Liver (tissue), 9 donors: ENCODE data around the gene PIP5K1C. TPM values are rescaled to one million over a fixed set of nuclear protein-coding genes. Genes with fewer than 3 reads are reported as not detected.

Source experiments
- DNase-seq: peaks from one replicate; pipeline ENCODE4 v3.0.0-alpha.2; 2017; ENCODE audit warnings: low spot score
- H3K27ac ChIP-seq, 2 donors: one replicate each; pipeline ENCODE4 v1.7.0; 2013; ENCODE audit warnings: inconsistent platforms in 2 of 2, low read length in 2 of 2, control low read depth in 1 of 2, low read depth in 1 of 2, mild to moderate bottlenecking in 1 of 2
- H3K27me3 ChIP-seq, 4 donors: one replicate each; pipeline versions ENCODE4 v1.6.1 to v1.7.0; 2013; ENCODE audit warnings: low read length in 3 of 4, inconsistent platforms in 1 of 4, mild to moderate bottlenecking in 1 of 4, moderate library complexity in 1 of 4; ENCODE audit not compliant: control insufficient read depth in 4 of 4, insufficient read depth in 4 of 4
- H3K36me3 ChIP-seq, 4 donors: one replicate each; pipeline versions ENCODE4 v1.6.1 to v1.7.0; 2013; ENCODE audit warnings: low read length in 3 of 4, mild to moderate bottlenecking in 3 of 4, low read depth in 1 of 4, moderate library complexity in 1 of 4; ENCODE audit not compliant: control insufficient read depth in 4 of 4, insufficient read depth in 3 of 4
- H3K4me1 ChIP-seq, 4 donors: one replicate each; pipeline versions ENCODE4 v1.6.1 to v1.7.0; 2013; ENCODE audit warnings: low read length in 3 of 4, mild to moderate bottlenecking in 3 of 4, moderate library complexity in 1 of 4; ENCODE audit not compliant: control insufficient read depth in 4 of 4, insufficient read depth in 4 of 4
- H3K4me3 ChIP-seq, 3 donors: one replicate each; pipeline versions ENCODE4 v1.6.1 to v1.7.0; 2013; ENCODE audit warnings: low read length in 3 of 3, control low read depth in 1 of 3, low read depth in 1 of 3, mild to moderate bottlenecking in 1 of 3
- H3K9ac ChIP-seq, 2 donors: one replicate each; pipeline ENCODE4 v1.7.0; 2013; ENCODE audit warnings: low read length in 2 of 2, mild to moderate bottlenecking in 2 of 2, moderate library complexity in 2 of 2, control low read depth in 1 of 2, low read depth in 1 of 2
- H3K9me3 ChIP-seq, 4 donors: one replicate each; pipeline versions ENCODE4 v1.6.1 to v1.7.0; 2013; ENCODE audit warnings: low read length in 3 of 4; ENCODE audit not compliant: control insufficient read depth in 4 of 4
- ATF3 ChIP-seq: IDR thresholded peaks from 2 replicates; pipeline ENCODE4 v1.6.1; 2016; ENCODE audit warnings: antibody characterized with exemption
- CTCF ChIP-seq: fragments of 150-350 bp; IDR thresholded peaks from 2 replicates; pipeline ENCODE4 v1.5.1; 2017; ENCODE audit warnings: improper control_type of control experiment, low read depth, low read length; ENCODE audit not compliant: missing input control
- FOXA1 ChIP-seq: IDR thresholded peaks from 2 replicates; pipeline ENCODE4 v1.6.1; 2016; ENCODE audit warnings: antibody characterized with exemption
- FOXA2 ChIP-seq: IDR thresholded peaks from 2 replicates; pipeline ENCODE4 v1.6.1; 2016; ENCODE audit warnings: antibody characterized with exemption
- GABPA ChIP-seq, 2 donors: IDR thresholded peaks in 1 of 2; conservative IDR thresholded peaks in 1 of 2; 2 replicates each; pipeline ENCODE4 v1.6.1; 2016; ENCODE audit warnings: antibody characterized with exemption in 2 of 2, mild to moderate bottlenecking in 1 of 2, moderate library complexity in 1 of 2
- HNF4A ChIP-seq, 2 donors: conservative IDR thresholded peaks; 2 replicates each; pipeline ENCODE4 v1.6.1; 2016; ENCODE audit warnings: antibody characterized with exemption in 2 of 2, mild to moderate bottlenecking in 2 of 2
- HNF4G ChIP-seq: IDR thresholded peaks from 2 replicates; pipeline ENCODE4 v1.6.1; 2016; ENCODE audit warnings: antibody characterized with exemption
- JUND ChIP-seq, 2 donors: IDR thresholded peaks; 2 replicates each; pipeline ENCODE4 v1.6.1; 2016; ENCODE audit warnings: antibody characterized with exemption in 2 of 2
- MAX ChIP-seq: IDR thresholded peaks from 2 replicates; pipeline ENCODE4 v1.6.1; 2016; ENCODE audit warnings: antibody characterized with exemption
- NR2F2 ChIP-seq: IDR thresholded peaks from 2 replicates; pipeline ENCODE4 v1.6.1; 2016; ENCODE audit warnings: antibody characterized with exemption
- RAD21 ChIP-seq, 2 donors: IDR thresholded peaks; 2 replicates each; pipeline ENCODE4 v1.6.1; 2016; ENCODE audit warnings: antibody characterized with exemption in 2 of 2, mild to moderate bottlenecking in 2 of 2
- REST ChIP-seq: IDR thresholded peaks from 2 replicates; pipeline ENCODE4 v1.6.1; 2016; ENCODE audit warnings: antibody characterized with exemption, mild to moderate bottlenecking
- RXRA ChIP-seq, 2 donors: IDR thresholded peaks; 2 replicates each; pipeline ENCODE4 v1.6.1; 2017 to 2018; ENCODE audit warnings: antibody characterized with exemption in 2 of 2, mild to moderate bottlenecking in 1 of 2
- SP1 ChIP-seq: IDR thresholded peaks from 2 replicates; pipeline ENCODE4 v1.6.1; 2018; ENCODE audit warnings: antibody characterized with exemption, mild to moderate bottlenecking
- TAF1 ChIP-seq: conservative IDR thresholded peaks from 2 replicates; pipeline ENCODE4 v1.6.1; 2016; ENCODE audit warnings: antibody characterized with exemption, mild to moderate bottlenecking
- YY1 ChIP-seq: IDR thresholded peaks from 2 replicates; pipeline ENCODE4 v1.6.1; 2016; ENCODE audit warnings: antibody characterized with exemption, mild to moderate bottlenecking
- ZBTB33 ChIP-seq: IDR thresholded peaks from 2 replicates; pipeline ENCODE4 v1.6.1; 2016; ENCODE audit warnings: antibody characterized with exemption
- WGBS: extraction: QIAGEN DNeasy Blood & Tissue Kit; methylation state at CpG from one replicate; pipeline ENCODE4 v1.1.7; 2013; 5-methylcytosine and 5-hydroxymethylcytosine counted together
- polyA plus RNA-seq, 2 donors: library from polyadenylated mRNA; stranded (reverse) in 1 of 2; unstranded in 1 of 2; fragments of 200-250 nt in 1 of 2; fragments of >200 nt in 1 of 2; fragmentation: Nextera tagmentation in 1 of 2; extraction: Ambion mirVana in 1 of 2; gene quantifications; one replicate each; pipeline versions ENCODE4 v1.2.1 to v1.2.3, GENCODE V29; 2013 to 2015
- total RNA-seq, 2 donors: library from RNA; depleted of rRNA; stranded (reverse); fragments of >200 nt; gene quantifications; one replicate each; pipeline ENCODE4 v1.2.3, GENCODE V29; 2014
- donor health status: healthy.
- donor health status: healthy.
- donor health status: healthy.
- donor health status: healthy.
- donor health status: healthy.

Gene PIP5K1C
- total and polyA plus RNA-seq, 4 donors = 1.8 to 7.4 (median 6.0) TPM

- no peaks in the 10 kb centered on the region for H3K9me3 ChIP-seq
- H3K9ac ChIP-seq = no peak overlapping the region
- no peak overlapping the region for H3K27ac ChIP-seq
- no peak for DNase-seq
- peaks cover 4 to 15% (median 8%) of the 10 kb centered on the region in 4 donors for H3K4me1 ChIP-seq
- no peak for TF ChIP-seq GABPA (IDR thresholded peaks at IDR 0.05 in 1 of 2, conservative IDR thresholded peaks at IDR 0.05 in 1 of 2)
- TF ChIP-seq TAF1 = no peak
- no peak for TF ChIP-seq NR2F2
- no peak for TF ChIP-seq CTCF
- no peak for TF ChIP-seq RAD21 (IDR thresholded peaks at IDR 0.05)
- no peak for TF ChIP-seq MAX
- no peak for TF ChIP-seq HNF4A (conservative IDR thresholded peaks at IDR 0.05)
- TF ChIP-seq RXRA (IDR thresholded peaks at IDR 0.05) = no peak
- no peak for TF ChIP-seq ATF3
- TF ChIP-seq ZBTB33 = no peak
- no peak for TF ChIP-seq FOXA1
- no peak for TF ChIP-seq FOXA2
- TF ChIP-seq JUND (IDR thresholded peaks at IDR 0.05) = no peak
- TF ChIP-seq SP1 = no peak
- no peak for TF ChIP-seq YY1
- TF ChIP-seq HNF4G = no peak
- TF ChIP-seq REST = no peak
- no peaks in the 10 kb centered on the region for H3K36me3 ChIP-seq
- no peak overlapping the region for H3K4me3 ChIP-seq
- H3K27me3 ChIP-seq = no peaks in the 10 kb centered on the region
- WGBS = 93% methylated on average over 31 of the region's 31 CpGs
These were observed 9.5 kb downstream of the PIP5K1C start for GRCh38 chr19:3690551-3691371.
